Measurements from ENCODE around the gene LDLRAD1.
"Not testable (repeated sequence)": the region's sequence is repeated elsewhere in the genome, so short reads cannot be mapped to it uniquely, and the experiment has no call there.

- not testable (repeated sequence) for TF ChIP-seq CTCF (conservative IDR thresholded peaks at IDR 0.05); ZFX (IDR thresholded peaks at IDR 0.05)
These were observed 23.5 kb downstream of the LDLRAD1 start for GRCh38 chr1:53994516-53994915.

Data from C4-2B (cell line).